ENCODE measurements around the gene MXRA8.

MXRA8 gene

DNA sequence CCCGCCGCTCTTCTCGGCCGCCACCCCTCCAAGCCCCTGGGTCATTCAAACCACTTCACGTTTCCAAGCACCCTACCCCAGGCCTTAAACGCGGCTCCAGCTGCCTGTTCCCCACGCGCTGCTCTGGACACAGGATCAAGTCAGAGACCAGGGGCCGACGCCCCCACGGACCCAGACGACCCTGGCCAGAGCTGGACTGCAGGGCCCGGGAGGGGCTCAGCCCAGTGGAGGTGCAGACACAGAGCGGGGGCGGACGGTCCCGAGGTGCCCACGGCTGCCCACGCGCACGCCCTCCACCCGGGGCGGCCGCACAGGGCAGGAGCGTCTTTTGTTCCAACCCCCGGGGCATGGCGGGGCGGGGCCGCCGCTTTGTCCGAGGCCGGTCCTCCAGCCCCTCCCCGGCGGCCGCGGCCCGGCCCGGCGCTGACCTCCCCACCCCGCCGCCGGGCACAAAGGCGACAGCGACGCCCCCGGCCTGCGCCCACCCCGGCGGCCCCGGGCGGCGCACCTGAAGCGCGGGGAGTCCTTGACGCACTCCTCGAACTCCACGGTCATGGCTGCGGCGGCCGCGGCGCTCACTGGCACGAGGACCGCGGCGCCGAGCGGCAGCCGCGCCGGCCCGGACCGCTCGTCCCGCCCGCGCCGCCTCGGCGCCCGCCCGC, 51.0 kb downstream of the MXRA8 start:
- Mint-ChIP-seq H3K9me3 (no peaks in the 10 kb centered on the region), H3K36me3 (no peaks in the 10 kb centered on the region), H3K4me3 (peak overlapping the region; percentile 88), H3K27me3 (no peaks in the 10 kb centered on the region), H3K4me1 (peaks cover 15% of the 10 kb centered on the region), H3K27ac (peak overlapping the region; percentile 83)

DNA sequence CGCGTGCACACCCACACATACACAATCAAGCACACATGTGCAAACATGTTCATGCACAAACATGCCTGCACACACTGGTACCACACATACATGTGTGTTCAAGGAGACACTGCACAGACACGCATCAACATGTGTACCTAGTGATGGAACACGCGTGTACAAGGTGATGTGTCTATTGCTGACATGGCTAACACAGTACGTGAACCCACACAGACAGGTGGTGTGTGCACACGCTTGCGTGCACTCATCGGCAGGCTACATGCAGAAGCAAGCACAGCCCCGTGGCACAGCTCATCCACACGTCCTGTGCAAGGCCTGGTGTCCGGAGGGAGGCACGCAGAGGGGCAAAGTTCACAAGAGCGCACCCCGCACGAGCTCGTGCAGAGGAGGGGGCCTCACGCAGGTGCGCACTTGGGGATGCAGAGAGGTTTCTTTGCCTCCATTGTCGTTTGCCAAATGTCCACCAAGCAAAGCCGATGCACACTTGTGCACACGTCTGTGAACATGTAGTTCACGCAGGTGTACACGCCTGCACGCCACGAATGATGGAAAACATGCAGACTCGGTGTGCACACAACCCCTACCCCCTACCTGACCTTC, 51.6 kb downstream of the MXRA8 start:
- H3K4me3 Mint-ChIP-seq, result peak overlapping the region; percentile 88
- H3K36me3 Mint-ChIP-seq, result no peaks in the 10 kb centered on the region
- peak overlapping the region; percentile 83 for H3K27ac Mint-ChIP-seq
- H3K4me1 Mint-ChIP-seq, result peaks cover 15% of the 10 kb centered on the region
- H3K9me3 Mint-ChIP-seq, result no peaks in the 10 kb centered on the region
- H3K27me3 Mint-ChIP-seq, result no peaks in the 10 kb centered on the region

DNA sequence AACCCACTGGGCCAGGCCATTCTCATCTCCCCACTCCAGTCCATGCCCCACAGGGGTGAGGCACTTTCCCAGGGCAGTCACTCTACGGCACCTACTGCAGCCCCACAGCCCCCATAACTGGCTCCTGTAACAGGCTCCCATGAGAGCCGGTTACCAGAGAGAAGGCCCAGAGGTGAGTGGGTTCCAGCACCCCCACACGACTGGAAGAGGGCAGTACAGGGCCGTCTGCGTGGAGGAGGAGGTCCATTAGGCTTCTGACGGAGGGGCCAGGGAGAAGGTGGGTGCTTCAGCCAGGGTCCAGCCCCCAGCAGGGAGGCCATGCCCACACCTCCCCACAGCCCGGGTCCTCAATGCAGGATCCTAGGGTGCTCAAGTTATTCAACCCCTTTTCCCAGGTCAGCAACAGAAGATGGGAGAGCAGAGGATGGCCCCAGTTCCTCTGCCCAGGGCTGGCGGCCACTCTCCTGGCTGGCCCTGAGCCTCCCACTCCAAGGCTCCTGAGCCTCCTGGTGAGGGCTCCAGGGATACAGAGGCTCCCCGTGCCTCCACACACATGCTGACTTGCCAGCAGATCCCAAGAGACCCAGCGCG, 52.2 kb downstream of the MXRA8 start:
- Mint-ChIP-seq H3K36me3 (no peaks in the 10 kb centered on the region), H3K4me3 (peak overlapping the region; percentile 88)

DNA sequence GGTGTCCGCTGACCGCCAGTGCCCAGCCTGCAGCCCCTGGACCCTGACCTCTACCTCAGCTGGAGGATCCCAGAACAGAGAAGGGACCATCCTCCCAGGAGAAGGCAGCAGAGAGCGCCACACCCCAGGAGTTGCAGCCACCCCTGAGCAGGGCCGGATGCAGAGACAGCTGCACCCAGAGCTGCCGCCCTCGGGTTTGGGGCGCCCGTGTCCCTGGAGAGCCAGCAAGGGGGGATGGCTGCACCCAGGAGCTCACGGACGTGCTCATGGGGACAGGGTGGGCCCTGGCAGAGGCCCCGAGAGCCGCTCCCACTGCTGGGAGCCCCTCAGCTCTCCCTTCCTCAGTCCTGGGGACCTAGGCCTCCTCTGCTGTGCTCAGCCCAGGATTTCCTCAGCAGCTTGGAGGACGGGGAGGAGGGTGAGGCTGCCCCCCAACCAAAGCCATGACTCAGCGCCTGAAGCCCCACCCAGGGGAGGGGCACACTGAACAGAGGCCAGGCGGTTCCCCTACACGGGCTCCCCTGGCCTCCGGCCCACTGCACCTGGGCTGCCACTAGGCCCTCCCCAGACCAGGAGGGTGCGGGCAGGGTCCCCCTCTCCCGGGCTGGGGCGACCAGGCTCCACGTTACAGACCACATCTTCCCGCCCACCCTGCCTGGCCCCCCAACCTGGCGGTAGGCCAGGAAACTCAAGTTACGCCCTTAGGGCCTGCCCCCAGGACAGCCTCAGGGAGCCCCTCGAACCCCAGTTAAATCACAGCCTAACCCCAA, 52.9 kb downstream of the MXRA8 start:
- Mint-ChIP-seq H3K9me3 (no peaks in the 10 kb centered on the region), H3K27ac (peak overlapping the region; percentile 17), H3K4me1 (peaks cover 15% of the 10 kb centered on the region), H3K27me3 (no peaks in the 10 kb centered on the region), H3K4me3 (peak overlapping the region; percentile 88), H3K36me3 (no peaks in the 10 kb centered on the region)

More for the DNA sequence above, 52.2 kb downstream of the MXRA8 start:
- H3K27ac Mint-ChIP-seq, result peak overlapping the region; percentile 83
- no peaks in the 10 kb centered on the region for H3K9me3 Mint-ChIP-seq
- H3K4me1 Mint-ChIP-seq, result peaks cover 15% of the 10 kb centered on the region
- H3K27me3 Mint-ChIP-seq, result no peaks in the 10 kb centered on the region

DNA sequence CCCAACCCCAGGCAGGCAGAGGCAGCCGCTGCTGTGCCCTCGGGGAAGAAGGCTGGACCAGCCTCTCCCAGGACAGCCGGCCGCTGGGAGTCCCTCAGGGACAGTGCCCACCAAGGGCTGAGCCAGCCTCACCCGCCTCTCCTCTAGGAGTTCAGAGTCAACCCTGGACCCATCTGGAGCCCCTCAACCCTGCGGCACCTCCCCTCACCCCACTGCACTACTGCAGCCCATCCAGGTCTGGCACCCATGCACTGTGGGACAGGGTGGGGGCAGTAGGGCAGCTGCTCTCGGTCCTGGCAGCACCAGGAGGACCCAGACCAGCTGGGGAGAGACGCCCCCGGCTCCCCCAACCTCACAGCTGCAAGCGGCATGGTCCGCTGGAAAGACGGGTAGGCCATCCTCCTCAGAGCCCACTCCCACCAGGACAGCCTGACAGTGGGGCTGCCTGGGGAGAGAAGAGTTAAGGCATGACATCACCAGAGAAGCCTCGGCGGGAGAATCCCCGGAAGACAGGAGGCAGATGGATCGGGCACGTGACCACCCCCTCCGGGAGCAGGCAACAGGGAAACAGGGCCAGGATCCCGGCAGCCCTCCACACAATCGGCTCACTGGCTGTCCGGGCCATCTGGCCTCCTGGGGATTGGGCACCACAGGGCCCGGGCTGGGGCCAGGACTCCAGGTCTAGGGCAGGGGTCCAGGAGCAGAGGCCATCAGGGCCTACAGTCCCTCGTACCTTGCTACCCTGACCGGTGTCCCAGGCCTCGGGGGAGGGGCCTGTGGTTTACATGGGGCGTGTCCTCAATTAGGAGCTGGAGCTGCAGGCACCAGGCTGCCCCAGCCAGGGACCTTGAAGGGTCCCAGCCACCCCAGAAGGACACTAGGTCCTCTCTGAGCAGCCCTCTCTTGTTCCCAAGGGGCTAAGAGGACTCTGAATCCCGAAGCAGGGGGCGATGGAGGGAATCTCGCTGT, 53.7 kb downstream of the MXRA8 start:
- Mint-ChIP-seq H3K36me3 (no peaks in the 10 kb centered on the region), H3K4me3 (peak overlapping the region; percentile 88), H3K27me3 (no peaks in the 10 kb centered on the region), H3K9me3 (no peaks in the 10 kb centered on the region), H3K27ac (no peak overlapping the region), H3K4me1 (peaks cover 15% of the 10 kb centered on the region)

DNA sequence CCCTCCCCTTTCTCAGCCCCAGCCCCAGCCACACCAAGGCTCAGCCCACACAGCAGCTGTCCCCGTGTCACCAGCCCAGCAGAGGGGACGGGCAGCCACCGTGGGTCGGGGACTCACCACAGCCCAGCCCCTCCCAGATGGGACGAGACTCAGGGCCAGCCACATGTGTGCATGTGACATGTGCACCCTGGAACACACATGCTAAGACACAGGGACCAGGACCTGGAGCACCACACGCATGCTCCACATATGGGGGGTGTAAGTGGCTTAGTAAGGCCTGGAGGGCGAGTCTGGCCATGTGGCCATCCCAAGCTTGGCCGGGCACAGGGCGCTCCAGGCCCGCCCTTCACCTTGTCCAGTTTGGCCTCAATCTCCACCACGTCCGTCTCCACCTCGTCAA, 54.6 kb downstream of the MXRA8 start:
- Mint-ChIP-seq H3K36me3 (no peaks in the 10 kb centered on the region), H3K27me3 (no peaks in the 10 kb centered on the region), H3K9me3 (no peaks in the 10 kb centered on the region), H3K4me1 (peaks cover 15% of the 10 kb centered on the region), H3K27ac (no peak overlapping the region), H3K4me3 (no peak overlapping the region)

DNA sequence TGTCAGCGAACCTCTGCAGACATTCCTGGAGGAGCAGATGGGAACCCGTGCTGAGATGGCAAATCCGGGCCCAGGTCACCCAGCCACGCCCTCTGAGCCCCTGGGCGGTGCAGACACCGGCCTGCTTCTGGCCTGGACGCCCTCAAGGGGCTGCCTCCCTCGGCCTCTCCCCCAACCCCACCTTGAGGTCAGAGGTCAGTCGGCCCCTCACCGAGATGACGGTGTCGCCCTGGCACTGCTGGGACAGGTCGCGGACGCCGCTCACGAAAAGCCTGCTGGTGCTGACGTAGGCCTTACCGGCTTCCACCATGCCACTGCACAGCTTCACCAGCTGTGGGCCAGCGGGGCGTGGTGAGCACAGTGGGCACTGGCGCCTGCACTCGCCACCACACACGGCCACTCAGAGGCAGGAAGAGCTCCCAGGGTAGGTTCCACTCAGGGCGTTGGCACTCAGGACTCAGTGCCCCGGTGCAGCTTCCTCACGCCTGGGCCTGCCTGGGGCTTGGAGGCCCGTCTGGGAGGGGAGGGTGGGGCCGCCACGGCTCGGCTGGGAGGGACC, 55.3 kb downstream of the MXRA8 start:
- no peak overlapping the region for H3K4me3 Mint-ChIP-seq
- no peaks in the 10 kb centered on the region for H3K36me3 Mint-ChIP-seq
- no peak overlapping the region for H3K27ac Mint-ChIP-seq
- no peaks in the 10 kb centered on the region for H3K9me3 Mint-ChIP-seq
- peaks cover 15% of the 10 kb centered on the region for H3K4me1 Mint-ChIP-seq
- H3K27me3 Mint-ChIP-seq, result no peaks in the 10 kb centered on the region
